Neutrophil (primary cell): ENCODE results near the gene CEP89.

ENCODE experiments used
- H3K27ac ChIP-seq: fragments of 200-600 bp; sonication (generic); 2 replicates; pipeline ENCODE4 v1.5.1; 2016; ENCODE audit warnings: mild to moderate bottlenecking, moderate library complexity
- H3K27me3 ChIP-seq: fragments of 200-600 bp; sonication (generic); 2 replicates; pipeline ENCODE4 v1.6.0; 2016; ENCODE audit warnings: mild to moderate bottlenecking
- H3K36me3 ChIP-seq: fragments of 200-600 bp; sonication (generic); 2 replicates; pipeline ENCODE4 v1.5.1; 2017
- H3K4me1 ChIP-seq, 2 experiments: fragments of 200-600 bp in 1 of 2; sonication (generic) in 1 of 2; 1 replicate in 1 of 2; 2 replicates in 1 of 2; pipeline versions ENCODE4 v1.5.1 to v1.6.1; 2013 to 2016; ENCODE audit warnings: low read depth in 1 of 2, low read length in 1 of 2, mild to moderate bottlenecking in 1 of 2, moderate library complexity in 1 of 2; ENCODE audit not compliant: control insufficient read depth in 1 of 2, insufficient read depth in 1 of 2
- H3K4me3 ChIP-seq, 2 experiments: fragments of 200-600 bp in 1 of 2; sonication (generic) in 1 of 2; 1 replicate in 1 of 2; 2 replicates in 1 of 2; pipeline ENCODE4 v1.5.1; 2013 to 2016; ENCODE audit warnings: low read depth in 1 of 2, low read length in 1 of 2, mild to moderate bottlenecking in 1 of 2, moderate library complexity in 1 of 2
- H3K9me3 ChIP-seq: fragments of 200-600 bp; sonication (generic); 2 replicates; pipeline ENCODE4 v1.5.1; 2016
- CTCF ChIP-seq: fragments of 200-600 bp; sonication (generic); IDR thresholded peaks from 2 replicates; pipeline ENCODE4 v1.5.1; 2016; ENCODE audit warnings: antibody characterized with exemption

CEP89 gene

GRCh38 chr19:32875428-32875827 is 96.3 kb downstream of the CEP89 start:
- no peaks in the 10 kb centered on the region for H3K27me3 ChIP-seq
- no peaks in the 10 kb centered on the region for H3K9me3 ChIP-seq
- H3K4me3 ChIP-seq: no peak overlapping the region
- TF ChIP-seq CTCF: no peak
- peaks cover 11% of the 10 kb centered on the region for H3K36me3 ChIP-seq
- no peak overlapping the region for H3K27ac ChIP-seq
- H3K4me1 ChIP-seq: no peaks in the 10 kb centered on the region

GRCh38 chr19:32874605-32875004 is 97.2 kb downstream of the CEP89 start:
- no peak for TF ChIP-seq CTCF
- no peak overlapping the region for H3K27ac ChIP-seq

GRCh38 chr19:32873247-32873959 is 98.4 kb downstream of the CEP89 start:
- H3K4me3 ChIP-seq: no peak overlapping the region
- TF ChIP-seq CTCF: no peak
- no peaks in the 10 kb centered on the region for H3K9me3 ChIP-seq
- no peaks in the 10 kb centered on the region for H3K4me1 ChIP-seq
- H3K36me3 ChIP-seq: peaks cover 5% of the 10 kb centered on the region
- no peaks in the 10 kb centered on the region for H3K27me3 ChIP-seq
- no peak overlapping the region for H3K27ac ChIP-seq

More at GRCh38 chr19:32874605-32875004, 97.2 kb downstream of the CEP89 start:
- no peaks in the 10 kb centered on the region for H3K9me3 ChIP-seq
- H3K4me1 ChIP-seq: no peaks in the 10 kb centered on the region
- no peak overlapping the region for H3K4me3 ChIP-seq
- H3K36me3 ChIP-seq: peaks cover 8% of the 10 kb centered on the region
- no peaks in the 10 kb centered on the region for H3K27me3 ChIP-seq

- H3K36me3 ChIP-seq: no peaks in the 10 kb centered on the region
- no peaks in the 10 kb centered on the region for H3K4me1 ChIP-seq
- TF ChIP-seq CTCF: no peak
- H3K27ac ChIP-seq: no peak overlapping the region
- no peaks in the 10 kb centered on the region for H3K27me3 ChIP-seq
- H3K9me3 ChIP-seq: no peaks in the 10 kb centered on the region
- no peak overlapping the region for H3K4me3 ChIP-seq
Measured at GRCh38 chr19:32872391-32872790, 99.4 kb downstream of the CEP89 start.

- no peaks in the 10 kb centered on the region for H3K4me1 ChIP-seq
- H3K27ac ChIP-seq: no peak overlapping the region
- H3K4me3 ChIP-seq: no peak overlapping the region
- no peaks in the 10 kb centered on the region for H3K9me3 ChIP-seq
- no peak for TF ChIP-seq CTCF
- no peaks in the 10 kb centered on the region for H3K36me3 ChIP-seq
- no peaks in the 10 kb centered on the region for H3K27me3 ChIP-seq
Measured at GRCh38 chr19:32870981-32871451, 100.7 kb downstream of the CEP89 start.
